WTC11 (cell line): ENCODE results near the gene CLEC1B. TPM values are rescaled to one million over a fixed set of nuclear protein-coding genes. Genes with fewer than 3 reads are reported as not detected.

Source experiments
- ATAC-seq: fragments of 200-7000 bp; cut with Tn5 transposase; 2 replicates; pipeline ENCODE4 v1.10.0; 2021; ENCODE audit warnings: mild to moderate bottlenecking, moderate library complexity
- CTCF ChIA-PET: fragments of 300-600 bp; sonication (Branson Sonifier 250); formaldehyde crosslinking; loops from one replicate; lab custom pipeline; 2021; ENCODE audit warnings: antibody characterized with exemption; lab: Charles Lee
- POLR2A ChIA-PET: fragments of 350-600 bp; sonication (Branson Sonifier 250); formaldehyde crosslinking; loops from one replicate; lab custom pipeline; 2021; ENCODE audit warnings: antibody characterized with exemption; lab: Charles Lee
- DNase-seq: peaks from one replicate; pipeline ENCODE4 v3.0.0; 2021; ENCODE audit warnings: low spot score
- H3K27ac Mint-ChIP-seq: 2 replicates; pipeline ENCODE4 v1.8.0; 2021; ENCODE audit warnings: mixed read lengths
- H3K27me3 Mint-ChIP-seq: 2 replicates; pipeline ENCODE4 v1.8.0; 2021; ENCODE audit warnings: low read depth, mild to moderate bottlenecking, moderate library complexity, mixed read lengths
- H3K36me3 Mint-ChIP-seq: 2 replicates; pipeline ENCODE4 v1.8.0; 2021; ENCODE audit warnings: mixed read lengths
- H3K4me1 Mint-ChIP-seq: 2 replicates; pipeline ENCODE4 v1.8.0; 2022; ENCODE audit warnings: mixed read lengths
- H3K4me3 Mint-ChIP-seq: 2 replicates; pipeline ENCODE4 v1.8.0; 2021; ENCODE audit warnings: mild to moderate bottlenecking, moderate library complexity, mixed read lengths
- H3K9me3 Mint-ChIP-seq: 2 replicates; pipeline ENCODE4 v1.8.0; 2021; ENCODE audit warnings: mixed read lengths
- ATF1 ChIP-seq: sonication (generic); formaldehyde crosslinking; IDR thresholded peaks from 2 replicates; pipeline ENCODE4 v1.8.1; 2023; ENCODE audit warnings: mild to moderate bottlenecking, moderate library complexity, missing genetic modification reagents
- ATF6 ChIP-seq: sonication (generic); formaldehyde crosslinking; IDR thresholded peaks from 2 replicates; pipeline ENCODE4 v1.8.1; 2023; ENCODE audit warnings: mild to moderate bottlenecking, missing genetic modification reagents
- CTCF ChIP-seq: fragments of 200-600 bp; IDR thresholded peaks from 2 replicates; pipeline ENCODE4 v1.8.0; 2022; ENCODE audit warnings: antibody characterized with exemption
- E2F1 ChIP-seq: sonication (generic); formaldehyde crosslinking; IDR thresholded peaks from 2 replicates; pipeline ENCODE4 v1.8.0; 2022; ENCODE audit warnings: mild to moderate bottlenecking, missing genetic modification reagents
- E2F4 ChIP-seq: sonication (generic); formaldehyde crosslinking; IDR thresholded peaks from 2 replicates; pipeline ENCODE4 v1.8.1; 2022; ENCODE audit warnings: low read depth, mild to moderate bottlenecking, moderate library complexity, missing genetic modification reagents, borderline replicate concordance
- ERG ChIP-seq: fragments of 250-450 bp; sonication (Bioruptor Pico); IDR thresholded peaks from 2 replicates; pipeline ENCODE4 v1.8.0; 2021; ENCODE audit warnings: mild to moderate bottlenecking
- ESRRA ChIP-seq: sonication (generic); formaldehyde crosslinking; IDR thresholded peaks from 2 replicates; pipeline ENCODE4 v1.8.1; 2022; ENCODE audit warnings: mild to moderate bottlenecking, missing genetic modification reagents, borderline replicate concordance
- FOXP1 ChIP-seq: sonication (generic); formaldehyde crosslinking; IDR thresholded peaks from 2 replicates; pipeline ENCODE4 v1.8.0; 2022; ENCODE audit warnings: missing genetic modification reagents, mild to moderate bottlenecking, moderate library complexity, borderline replicate concordance
- GABPB1 ChIP-seq: sonication (generic); formaldehyde crosslinking; IDR thresholded peaks from 2 replicates; pipeline ENCODE4 v1.8.1; 2023; ENCODE audit warnings: mild to moderate bottlenecking, missing genetic modification reagents
- GTF2I ChIP-seq: fragments of 250-450 bp; sonication (Bioruptor Pico); conservative IDR thresholded peaks from 2 replicates; pipeline ENCODE4 v1.4.0; 2021; ENCODE audit warnings: mild to moderate bottlenecking
- HMGXB4 ChIP-seq: sonication (generic); formaldehyde crosslinking; IDR thresholded peaks from 2 replicates; pipeline ENCODE4 v1.8.1; 2023; ENCODE audit warnings: mild to moderate bottlenecking, moderate library complexity, missing genetic modification reagents
- NFYB ChIP-seq: sonication (generic); formaldehyde crosslinking; conservative IDR thresholded peaks from 2 replicates; pipeline ENCODE4 v1.8.0; 2022; ENCODE audit warnings: low read depth, missing genetic modification reagents
- SMAD4 ChIP-seq: sonication (generic); formaldehyde crosslinking; IDR thresholded peaks from 2 replicates; pipeline ENCODE4 v1.8.0; 2022; ENCODE audit warnings: mild to moderate bottlenecking, missing genetic modification reagents
- TEAD1 ChIP-seq: sonication (generic); formaldehyde crosslinking; IDR thresholded peaks from 2 replicates; pipeline ENCODE4 v1.8.0; 2022; ENCODE audit warnings: mild to moderate bottlenecking, missing genetic modification reagents
- USF2 ChIP-seq: sonication (generic); formaldehyde crosslinking; IDR thresholded peaks from 2 replicates; pipeline ENCODE4 v1.8.1; 2023; ENCODE audit warnings: mild to moderate bottlenecking, missing genetic modification reagents, moderate library complexity
- ZMAT4 ChIP-seq: fragments of 250-450 bp; sonication (Bioruptor Pico); IDR thresholded peaks from 2 replicates; pipeline ENCODE4 v1.9.0; 2021; ENCODE audit warnings: mild to moderate bottlenecking
- ZNF396 ChIP-seq: fragments of 250-450 bp; sonication (Bioruptor Pico); IDR thresholded peaks from 2 replicates; pipeline ENCODE4 v1.8.0; 2021; ENCODE audit warnings: mild to moderate bottlenecking, moderate library complexity, borderline replicate concordance
- ZNF671 ChIP-seq: fragments of 250-450 bp; sonication (Bioruptor Pico); IDR thresholded peaks from 2 replicates; pipeline ENCODE4 v1.8.0; 2021; ENCODE audit warnings: mild to moderate bottlenecking
- total RNA-seq: library from RNA; stranded (reverse); gene quantifications from 3 replicates; pipeline ENCODE4 v1.2.3, GENCODE V29; 2021

CLEC1B gene
- total RNA-seq, 1 experiment from 2014 or later, result not detected

- TF ChIP-seq USF2 (no peak), SMAD4 (CRISPR knock-in tag) (no peak), E2F4 (no peak), TEAD1 (CRISPR knock-in tag) (no peak)
- TF ChIP-seq, all 79 proteins: peak for 0
Measured at GRCh38 chr12:10033783-10034545, 35.0 kb upstream of the CLEC1B start (continued).

GRCh38 chr12:10031771-10032175, 32.9 kb upstream of the CLEC1B start:
- CTCF ChIA-PET, result interaction anchor here (0.7 to 1.7 kb wide), 4 partner anchors 21 to 282 kb away, joined by 3 to 9 read pairs (median 4); partner anchors contain the start of gene CLEC12B

GRCh38 chr12:10031321-10031720, 32.4 kb upstream of the CLEC1B start:
- H3K27ac Mint-ChIP-seq, result peak overlapping the region; percentile 85
- ChIA-PET CTCF (interaction anchor here (1.5 to 1.7 kb wide), 2 partner anchors 21 to 281 kb away, joined by 4 to 9 read pairs; partner anchors contain the start of gene CLEC12B), POLR2A (no interaction called here)
- H3K4me3 Mint-ChIP-seq, result no peak overlapping the region
- peaks cover 9% of the 10 kb centered on the region; the same call in 1 of the 2 replicates for H3K36me3 Mint-ChIP-seq
- DNase-seq (no peak), ATAC-seq (no peak)
- peaks cover 22% of the 10 kb centered on the region for H3K9me3 Mint-ChIP-seq
- peaks cover 16% of the 10 kb centered on the region for H3K4me1 Mint-ChIP-seq
- H3K27me3 Mint-ChIP-seq, result no peaks in the 10 kb centered on the region
- TF ChIP-seq ERG (CRISPR knock-in tag), result no peak
- TF ChIP-seq USF2, result no peak
- TF ChIP-seq NFYB (CRISPR knock-in tag), result no peak
- no peak for TF ChIP-seq E2F1
- no peak for TF ChIP-seq ZNF671 (CRISPR knock-in tag)
- TF ChIP-seq ATF1 (CRISPR knock-in tag), result no peak
- TF ChIP-seq HMGXB4, result no peak
- no peak for TF ChIP-seq CTCF
- TF ChIP-seq ZNF396 (CRISPR knock-in tag), result no peak
- TF ChIP-seq ESRRA (CRISPR knock-in tag), result no peak
- no peak for TF ChIP-seq ZMAT4
- TF ChIP-seq ATF6 (CRISPR knock-in tag), result no peak

More at GRCh38 chr12:10031771-10032175, 32.9 kb upstream of the CLEC1B start:
- H3K36me3 Mint-ChIP-seq, result peaks cover 9% of the 10 kb centered on the region; the same call in 1 of the 2 replicates
- no peaks in the 10 kb centered on the region for H3K27me3 Mint-ChIP-seq
- ATAC-seq (peak; percentile 94), DNase-seq (no peak)
- H3K27ac Mint-ChIP-seq, result peak overlapping the region; percentile 85
- POLR2A ChIA-PET, result no interaction called here
- peaks cover 16% of the 10 kb centered on the region for H3K4me1 Mint-ChIP-seq
- TF ChIP-seq GABPB1 (CRISPR knock-in tag) (no peak), GTF2I (CRISPR knock-in tag) (peak; percentile 75; the same call in 1 of the 2 replicates), FOXP1 (no peak)
- no peak overlapping the region for H3K4me3 Mint-ChIP-seq
- H3K9me3 Mint-ChIP-seq, result peaks cover 22% of the 10 kb centered on the region
